A549 (cell line): ENCODE results near the gene SLC17A3. TPM values are rescaled to one million over a fixed set of nuclear protein-coding genes. Genes with fewer than 3 reads are reported as not detected.

ENCODE experiments used
- ATAC-seq, 2 experiments: fragments of 200-7000 bp in 1 of 2; fragments of >200 bp in 1 of 2; cut with Nextera tagmentation in 1 of 2; cut with Tn5 transposase in 1 of 2; 3 replicates each; pipeline versions ENCODE4 v1.8.0 to v1.9.1; 2018 to 2020; ENCODE audit warnings: mild to moderate bottlenecking in 1 of 2, moderate library complexity in 1 of 2
- CTCF ChIA-PET: fragments of 300-600 bp; sonication (Branson Sonifier 250); formaldehyde crosslinking; extraction: SDS; loops from one replicate; lab custom pipeline; 2021; ENCODE audit warnings: antibody characterized with exemption, inconsistent platforms; lab: Yijun Ruan, JAX
- POLR2A ChIA-PET: fragments of 350-600 bp; formaldehyde crosslinking; extraction: SDS; loops from one replicate; lab custom pipeline; 2021; ENCODE audit warnings: antibody characterized with exemption, inconsistent platforms; lab: Yijun Ruan, JAX
- DNase-seq, 2 experiments: peaks; one replicate each; pipeline versions ENCODE4 v3.0.0 to v3.0.0-alpha.2; 2011 to 2016; ENCODE audit warnings: low read depth in 1 of 2, low spot score in 1 of 2
- FAIRE-seq: peaks from 2 replicates; lab custom pipeline; 2011; peaks lifted over from hg19 to GRCh38; lab: Jason Lieb, UNC
- H3K27ac ChIP-seq, 2 experiments: fragments of >200 bp; sonication (Bioruptor Twin); formaldehyde crosslinking; 3 replicates each; pipeline ENCODE4 v1.5.1; 2016 to 2017
- H3K4me1 ChIP-seq: fragments of >200 bp; sonication (Bioruptor Twin); formaldehyde crosslinking; 3 replicates; pipeline ENCODE4 v1.6.1; 2016
- H3K4me2 ChIP-seq: fragments of >200 bp; sonication (Bioruptor Twin); formaldehyde crosslinking; 3 replicates; pipeline ENCODE4 v1.6.1; 2016
- H3K4me3 ChIP-seq: fragments of >200 bp; sonication (Bioruptor Twin); formaldehyde crosslinking; 3 replicates; pipeline ENCODE4 v1.5.1; 2016
- H3K9me3 ChIP-seq: fragments of >200 bp; sonication (Bioruptor Twin); formaldehyde crosslinking; 3 replicates; pipeline ENCODE4 v1.6.1; 2016
- BHLHE40 ChIP-seq: IDR thresholded peaks from 2 replicates; pipeline ENCODE4 v1.6.1; 2012; ENCODE audit warnings: low read depth, low read length, inconsistent platforms
- CEBPB ChIP-seq, 2 experiments: fragments of >200 bp in 1 of 2; sonication (Bioruptor Twin) in 1 of 2; formaldehyde crosslinking in 1 of 2; IDR thresholded peaks; 2 replicates each; pipeline ENCODE4 v1.6.1; 2012 to 2016
- CTCF ChIP-seq: fragments of >200 bp; sonication (Bioruptor Twin); formaldehyde crosslinking; IDR thresholded peaks from 3 replicates; pipeline ENCODE4 v1.5.1; 2016
- E2F6 ChIP-seq: IDR thresholded peaks from 2 replicates; pipeline ENCODE4 v1.6.1; 2012; ENCODE audit warnings: low read depth, borderline replicate concordance
- FOSB ChIP-seq: fragments of 250-450 bp; sonication (Bioruptor Pico); IDR thresholded peaks from 2 replicates; pipeline ENCODE4 v1.5.0; 2020; ENCODE audit warnings: mild to moderate bottlenecking, moderate library complexity
- HMGXB4 ChIP-seq: fragments of 250-450 bp; sonication (Bioruptor Pico); IDR thresholded peaks from 2 replicates; pipeline ENCODE4 v1.5.0; 2021; ENCODE audit warnings: mild to moderate bottlenecking, moderate library complexity, borderline replicate concordance
- HOXB5 ChIP-seq: fragments of 250-450 bp; sonication (Bioruptor Pico); IDR thresholded peaks from 2 replicates; pipeline ENCODE4 v1.5.0; 2020; ENCODE audit warnings: mild to moderate bottlenecking, moderate library complexity
- JUN ChIP-seq, 2 experiments: fragments of >200 bp; sonication (Bioruptor Twin); formaldehyde crosslinking; IDR thresholded peaks; 2 replicates in 1 of 2; 3 replicates in 1 of 2; pipeline ENCODE4 v1.6.1; 2016 to 2017
- KDM5A ChIP-seq: fragments of 200-600 bp; sonication (generic); IDR thresholded peaks from 2 replicates; pipeline ENCODE4 v1.6.1; 2016; ENCODE audit warnings: antibody characterized with exemption, mild to moderate bottlenecking
- NFE2L2 ChIP-seq: fragments of 150-350 bp; conservative IDR thresholded peaks from 2 replicates; pipeline ENCODE4 v1.6.1; 2014; ENCODE audit warnings: low read length
- NPAS2 ChIP-seq: fragments of 250-450 bp; sonication (Bioruptor Pico); IDR thresholded peaks from 2 replicates; pipeline ENCODE4 v1.8.0; 2022; ENCODE audit warnings: mild to moderate bottlenecking, moderate library complexity, borderline replicate concordance
- POLR2A ChIP-seq: IDR thresholded peaks from 2 replicates; pipeline ENCODE4 v1.6.1; 2012; ENCODE audit warnings: mild to moderate bottlenecking, low read length
- RAD21 ChIP-seq, 2 experiments: fragments of >200 bp in 1 of 2; sonication (Bioruptor Twin) in 1 of 2; formaldehyde crosslinking in 1 of 2; IDR thresholded peaks in 1 of 2; conservative IDR thresholded peaks in 1 of 2; 2 replicates in 1 of 2; 3 replicates in 1 of 2; pipeline ENCODE4 v1.6.1; 2012 to 2018; ENCODE audit warnings: inconsistent platforms in 1 of 2
- RCOR1 ChIP-seq: fragments of 150-350 bp; IDR thresholded peaks from 2 replicates; pipeline ENCODE4 v1.6.1; 2014; ENCODE audit warnings: antibody characterized with exemption, low read length, low read depth
- RNF2 ChIP-seq: fragments of 200-600 bp; sonication (generic); IDR thresholded peaks from 2 replicates; pipeline ENCODE4 v1.6.1; 2016; ENCODE audit warnings: low read depth, mild to moderate bottlenecking, antibody characterized with exemption, moderate library complexity, borderline replicate concordance
- SMC3 ChIP-seq: fragments of >200 bp; sonication (Bioruptor Twin); formaldehyde crosslinking; IDR thresholded peaks from 3 replicates; pipeline ENCODE4 v1.6.1; 2018; ENCODE audit warnings: inconsistent platforms
- ZFP36 ChIP-seq: fragments of 450-650 bp; IDR thresholded peaks from 2 replicates; pipeline ENCODE4 v1.6.1; 2014; ENCODE audit warnings: borderline replicate concordance; ENCODE audit not compliant: partially characterized antibody
- ZNF302 ChIP-seq: fragments of 250-450 bp; sonication (Bioruptor Pico); IDR thresholded peaks from 2 replicates; pipeline ENCODE4 v1.9.0; 2021; ENCODE audit warnings: inconsistent platforms, mild to moderate bottlenecking, moderate library complexity
- WGBS: methylation state at CpG from one replicate; pipeline ENCODE4 v1.1.6; 2017; ENCODE audit errors: missing lambda C conversion rate; 5-methylcytosine and 5-hydroxymethylcytosine counted together
- polyA plus RNA-seq, 4 experiments: library from polyadenylated mRNA; depleted of rRNA in 3 of 4; stranded (reverse); fragments of >200 nt; fragmentation: RNase III in 1 of 4; extraction: RNeasy Plus Mini Kit Qiagen cat#74134 plus additional on column Dnase treatment in 1 of 4; gene quantifications; 2 replicates in 3 of 4; 3 replicates in 1 of 4; pipeline ENCODE4 v1.2.3, GENCODE V29; 2011 to 2017

The SLC17A3 gene
- polyA plus RNA-seq, 2 of the 4 experiments (the other 2 are of a cell fraction): 5.3 to 7.5 TPM

- no peak for FAIRE-seq
- Histone ChIP-seq H3K27ac (peak overlapping the region; percentile 49 to 70), H3K4me3 (no peak overlapping the region), H3K4me1 (peaks cover 17% of the 10 kb centered on the region; the same call in 2 of the 3 replicates), H3K4me2 (no peak overlapping the region), H3K9me3 (no peaks in the 10 kb centered on the region)
- TF ChIP-seq CTCF: peak; percentile 73
- TF ChIP-seq RAD21 (conservative IDR thresholded peaks at IDR 0.05 in 1 of 2, IDR thresholded peaks at IDR 0.05 in 1 of 2): peak; percentile 84 to 88
- TF ChIP-seq E2F6: no peak
- TF ChIP-seq HOXB5 (CRISPR knock-in tag): no peak
- peak; percentile 73 for TF ChIP-seq SMC3
- CTCF ChIA-PET: interaction anchor here (0.6 to 2.8 kb wide), 16 partner anchors 9 to 464 kb away, joined by 3 to 24 read pairs (median 3); partner anchors contain the start of gene SLC17A3
- ATAC-seq: peak; percentile 86 to 87
- 75% methylated on average over 5 of the region's 5 CpGs for WGBS
- peak in 1 of 2 experiments; percentile 47 for DNase-seq
- POLR2A ChIA-PET: no interaction called here
These were observed 16.1 kb upstream of the SLC17A3 start for GRCh38 chr6:25889877-25890853.

GRCh38 chr6:25888626-25889025 is 14.6 kb upstream of the SLC17A3 start:
- Histone ChIP-seq H3K4me3 (no peak overlapping the region), H3K4me2 (no peak overlapping the region), H3K27ac (no peak overlapping the region; a peak in 1 of 6 replicates), H3K4me1 (peaks cover 27% of the 10 kb centered on the region), H3K9me3 (no peaks in the 10 kb centered on the region)
- DNase-seq (no peak), FAIRE-seq (no peak), ATAC-seq (no peak)
- WGBS: 57% methylated on average over 2 of the region's 2 CpGs
- ChIA-PET POLR2A (no interaction called here), CTCF (no interaction called here)
- TF ChIP-seq NPAS2: no peak
- TF ChIP-seq BHLHE40: no peak
- no peak for TF ChIP-seq E2F6
- TF ChIP-seq NFE2L2: no peak
- TF ChIP-seq JUN (IDR thresholded peaks at IDR 0.05): no peak
- TF ChIP-seq CEBPB (IDR thresholded peaks at IDR 0.05): no peak

GRCh38 chr6:25886066-25886465 is 12.0 kb upstream of the SLC17A3 start:
- CTCF ChIA-PET: interaction anchor here (1.1 to 1.4 kb wide), 2 partner anchors 97 to 663 kb away, joined by 3 to 4 read pairs; no protein-coding TSS in a partner anchor
- no peak for DNase-seq
- Histone ChIP-seq H3K4me2 (no peak overlapping the region), H3K9me3 (no peaks in the 10 kb centered on the region), H3K4me1 (peaks cover 39% of the 10 kb centered on the region), H3K27ac (peak overlapping the region in 1 of 2 experiments; percentile 20; a peak in 1 of 6 replicates), H3K4me3 (no peak overlapping the region)
- FAIRE-seq: no peak
- POLR2A ChIA-PET: no interaction called here
- ATAC-seq: no peak
- 97% methylated on average over 2 of the region's 2 CpGs for WGBS
- TF ChIP-seq ZNF302 (CRISPR knock-in tag) (no peak), POLR2A (no peak), FOSB (no peak), RNF2 (no peak), RCOR1 (no peak), NFE2L2 (no peak), HMGXB4 (CRISPR knock-in tag) (no peak), CTCF (no peak), ZFP36 (no peak), KDM5A (no peak)
